ENCODE results near the gene BRCC3.

DNA sequence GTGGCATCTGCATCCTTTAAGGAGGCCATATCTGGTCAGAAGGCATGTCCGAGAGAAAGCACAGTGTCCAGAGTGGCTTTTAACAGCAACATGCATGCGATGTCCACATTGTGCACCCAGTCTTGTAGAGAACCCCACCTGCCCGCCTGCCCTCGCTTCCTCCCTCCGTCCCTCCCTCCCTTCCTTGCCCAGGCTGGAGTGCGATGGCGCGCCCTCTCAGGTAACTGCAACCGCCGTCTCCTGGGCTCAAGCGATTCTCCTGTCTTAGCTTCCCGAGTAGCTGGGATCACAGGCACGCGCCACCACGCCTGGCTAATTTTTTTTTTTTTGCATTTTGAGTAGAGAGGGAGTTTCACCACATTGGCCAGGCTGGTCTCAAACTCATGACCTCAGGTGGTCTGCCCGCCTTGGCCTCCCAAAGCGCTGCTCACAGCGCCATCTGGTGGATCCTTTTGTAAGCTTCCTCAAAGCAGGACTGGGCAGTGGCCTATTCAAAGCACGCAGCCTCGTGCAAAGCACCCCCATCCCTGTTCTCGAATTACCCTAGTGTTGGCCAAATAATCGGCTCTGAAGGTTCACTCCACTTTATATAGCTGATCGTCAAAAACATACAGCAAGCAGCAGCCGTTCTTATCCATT lies 15.0 kb downstream of the BRCC3 start:
- TF ChIP-seq TAF1 (conservative IDR thresholded peaks at IDR 0.05), result no peak
- TF ChIP-seq, protein P1, sequence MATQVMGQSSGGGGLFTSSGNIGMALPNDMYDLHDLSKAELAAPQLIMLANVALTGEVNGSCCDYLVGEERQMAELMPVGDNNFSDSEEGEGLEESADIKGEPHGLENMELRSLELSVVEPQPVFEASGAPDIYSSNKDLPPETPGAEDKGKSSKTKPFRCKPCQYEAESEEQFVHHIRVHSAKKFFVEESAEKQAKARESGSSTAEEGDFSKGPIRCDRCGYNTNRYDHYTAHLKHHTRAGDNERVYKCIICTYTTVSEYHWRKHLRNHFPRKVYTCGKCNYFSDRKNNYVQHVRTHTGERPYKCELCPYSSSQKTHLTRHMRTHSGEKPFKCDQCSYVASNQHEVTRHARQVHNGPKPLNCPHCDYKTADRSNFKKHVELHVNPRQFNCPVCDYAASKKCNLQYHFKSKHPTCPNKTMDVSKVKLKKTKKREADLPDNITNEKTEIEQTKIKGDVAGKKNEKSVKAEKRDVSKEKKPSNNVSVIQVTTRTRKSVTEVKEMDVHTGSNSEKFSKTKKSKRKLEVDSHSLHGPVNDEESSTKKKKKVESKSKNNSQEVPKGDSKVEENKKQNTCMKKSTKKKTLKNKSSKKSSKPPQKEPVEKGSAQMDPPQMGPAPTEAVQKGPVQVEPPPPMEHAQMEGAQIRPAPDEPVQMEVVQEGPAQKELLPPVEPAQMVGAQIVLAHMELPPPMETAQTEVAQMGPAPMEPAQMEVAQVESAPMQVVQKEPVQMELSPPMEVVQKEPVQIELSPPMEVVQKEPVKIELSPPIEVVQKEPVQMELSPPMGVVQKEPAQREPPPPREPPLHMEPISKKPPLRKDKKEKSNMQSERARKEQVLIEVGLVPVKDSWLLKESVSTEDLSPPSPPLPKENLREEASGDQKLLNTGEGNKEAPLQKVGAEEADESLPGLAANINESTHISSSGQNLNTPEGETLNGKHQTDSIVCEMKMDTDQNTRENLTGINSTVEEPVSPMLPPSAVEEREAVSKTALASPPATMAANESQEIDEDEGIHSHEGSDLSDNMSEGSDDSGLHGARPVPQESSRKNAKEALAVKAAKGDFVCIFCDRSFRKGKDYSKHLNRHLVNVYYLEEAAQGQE (IDR thresholded peaks at IDR 0.05), result no peak
- TF ChIP-seq, protein P2, sequence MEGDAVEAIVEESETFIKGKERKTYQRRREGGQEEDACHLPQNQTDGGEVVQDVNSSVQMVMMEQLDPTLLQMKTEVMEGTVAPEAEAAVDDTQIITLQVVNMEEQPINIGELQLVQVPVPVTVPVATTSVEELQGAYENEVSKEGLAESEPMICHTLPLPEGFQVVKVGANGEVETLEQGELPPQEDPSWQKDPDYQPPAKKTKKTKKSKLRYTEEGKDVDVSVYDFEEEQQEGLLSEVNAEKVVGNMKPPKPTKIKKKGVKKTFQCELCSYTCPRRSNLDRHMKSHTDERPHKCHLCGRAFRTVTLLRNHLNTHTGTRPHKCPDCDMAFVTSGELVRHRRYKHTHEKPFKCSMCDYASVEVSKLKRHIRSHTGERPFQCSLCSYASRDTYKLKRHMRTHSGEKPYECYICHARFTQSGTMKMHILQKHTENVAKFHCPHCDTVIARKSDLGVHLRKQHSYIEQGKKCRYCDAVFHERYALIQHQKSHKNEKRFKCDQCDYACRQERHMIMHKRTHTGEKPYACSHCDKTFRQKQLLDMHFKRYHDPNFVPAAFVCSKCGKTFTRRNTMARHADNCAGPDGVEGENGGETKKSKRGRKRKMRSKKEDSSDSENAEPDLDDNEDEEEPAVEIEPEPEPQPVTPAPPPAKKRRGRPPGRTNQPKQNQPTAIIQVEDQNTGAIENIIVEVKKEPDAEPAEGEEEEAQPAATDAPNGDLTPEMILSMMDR (IDR thresholded peaks at IDR 0.05; ENCODE audit: low read depth, low read length, missing input control), result peak; percentile 42
- TF ChIP-seq RAD21 (IDR thresholded peaks at IDR 0.05), result peak; percentile 65 to 80
- no peak for TF ChIP-seq EGR1 (IDR thresholded peaks at IDR 0.05; ENCODE audit: low read depth in 2 of 2)
- TF ChIP-seq, protein P3, sequence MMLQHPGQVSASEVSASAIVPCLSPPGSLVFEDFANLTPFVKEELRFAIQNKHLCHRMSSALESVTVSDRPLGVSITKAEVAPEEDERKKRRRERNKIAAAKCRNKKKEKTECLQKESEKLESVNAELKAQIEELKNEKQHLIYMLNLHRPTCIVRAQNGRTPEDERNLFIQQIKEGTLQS (IDR thresholded peaks at IDR 0.05), result no peak

Measured in liver (tissue), 3 donors.